Activated CD8-positive, alpha-beta T cell treated with anti-CD3 and anti-CD28 coated beads for 36 hours (primary cell): ENCODE measurements around the gene PCSK5. TPM values are rescaled to one million over a fixed set of nuclear protein-coding genes. Genes with fewer than 3 reads are reported as not detected.

ENCODE experiments used
- ATAC-seq: fragments of 200-7000 bp; cut with Tn5 transposase; one replicate; pipeline ENCODE4 v1.10.0; 2021; ENCODE audit warnings: mild to moderate bottlenecking, moderate library complexity
- CTCF ChIA-PET: fragments of 350-600 bp; sonication (Branson Sonifier 250); formaldehyde crosslinking; loops from one replicate; lab custom pipeline; 2021; ENCODE audit warnings: antibody characterized with exemption; lab: Charles Lee
- POLR2A ChIA-PET: fragments of 350-600 bp; sonication (Branson Sonifier 250); formaldehyde crosslinking; loops from one replicate; lab custom pipeline; 2021; ENCODE audit warnings: antibody characterized with exemption; lab: Charles Lee
- DNase-seq: peaks from one replicate; pipeline ENCODE4 v3.0.0-alpha.2; 2020
- H3K27ac Mint-ChIP-seq: one replicate; pipeline ENCODE4 v1.8.0; 2021; ENCODE audit warnings: mild to moderate bottlenecking, mixed read lengths
- H3K27me3 Mint-ChIP-seq: one replicate; pipeline ENCODE4 v1.8.0; 2021; ENCODE audit warnings: mixed read lengths
- H3K36me3 Mint-ChIP-seq: one replicate; pipeline ENCODE4 v1.8.0; 2021; ENCODE audit warnings: low read depth, mixed read lengths
- H3K4me1 Mint-ChIP-seq: one replicate; pipeline ENCODE4 v1.8.0; 2021; ENCODE audit warnings: low read depth, mixed read lengths
- H3K4me3 Mint-ChIP-seq: one replicate; pipeline ENCODE4 v1.8.0; 2021; ENCODE audit warnings: mild to moderate bottlenecking, moderate library complexity, mixed read lengths
- H3K9me3 Mint-ChIP-seq: one replicate; pipeline ENCODE4 v1.8.0; 2021; ENCODE audit warnings: mixed read lengths
- intact Hi-C: fragments of 100-400 bp; cut with micrococcal nuclease; formaldehyde crosslinking; loops from one replicate; pipeline ENCODE4 v1.10.0; 2022
- total RNA-seq, 2 experiments: library from RNA; stranded (reverse); gene quantifications; one replicate each; pipeline ENCODE4 v1.2.3, GENCODE V29; 2021
- TF ChIP-seq, protein P1 (sequence below): fragments of 200-600 bp; IDR thresholded peaks from one replicate; pipeline ENCODE4 v1.8.0; 2022; ENCODE audit warnings: antibody characterized with exemption, mild to moderate bottlenecking

The PCSK5 gene
- total RNA-seq, 2 experiments from 2014 or later = 4.7 to 5.2 TPM

DNA sequence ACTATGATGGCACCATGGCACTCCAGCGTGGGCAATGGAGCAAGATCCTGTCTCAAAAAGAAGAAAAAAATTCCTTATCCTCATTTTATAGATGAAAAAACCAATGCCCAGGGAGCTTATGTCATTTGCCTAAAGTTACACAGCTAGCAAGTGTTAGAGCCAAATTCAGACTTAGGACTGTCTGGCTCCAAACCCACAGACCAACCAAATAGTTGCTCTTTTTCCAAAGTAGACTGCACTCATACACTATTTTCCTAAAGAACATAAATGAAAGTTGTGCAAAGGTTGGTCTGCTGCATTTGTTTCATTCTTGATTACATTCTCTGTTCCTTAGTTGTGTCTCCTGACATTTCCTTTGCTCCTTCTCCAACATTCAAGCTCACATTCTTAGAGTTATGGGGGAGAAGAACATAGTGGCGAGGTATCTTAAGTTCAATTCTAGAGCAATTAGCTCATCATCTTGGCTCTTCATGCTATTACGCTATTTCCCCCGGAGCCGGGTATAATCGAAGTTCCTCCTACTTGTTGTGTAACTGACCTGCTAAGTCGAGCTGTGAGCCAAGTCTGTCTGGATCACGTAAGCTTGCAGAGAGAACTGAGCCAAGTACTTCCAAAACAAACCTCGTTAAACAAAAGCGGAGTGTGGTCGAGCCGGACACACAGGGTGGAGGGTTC is 365.4 kb downstream of the PCSK5 start:
- H3K4me1 Mint-ChIP-seq = no peaks in the 10 kb centered on the region
- H3K27ac Mint-ChIP-seq = no peak overlapping the region
- no peaks in the 10 kb centered on the region for H3K36me3 Mint-ChIP-seq
- H3K27me3 Mint-ChIP-seq = no peaks in the 10 kb centered on the region
- TF ChIP-seq, protein P1, sequence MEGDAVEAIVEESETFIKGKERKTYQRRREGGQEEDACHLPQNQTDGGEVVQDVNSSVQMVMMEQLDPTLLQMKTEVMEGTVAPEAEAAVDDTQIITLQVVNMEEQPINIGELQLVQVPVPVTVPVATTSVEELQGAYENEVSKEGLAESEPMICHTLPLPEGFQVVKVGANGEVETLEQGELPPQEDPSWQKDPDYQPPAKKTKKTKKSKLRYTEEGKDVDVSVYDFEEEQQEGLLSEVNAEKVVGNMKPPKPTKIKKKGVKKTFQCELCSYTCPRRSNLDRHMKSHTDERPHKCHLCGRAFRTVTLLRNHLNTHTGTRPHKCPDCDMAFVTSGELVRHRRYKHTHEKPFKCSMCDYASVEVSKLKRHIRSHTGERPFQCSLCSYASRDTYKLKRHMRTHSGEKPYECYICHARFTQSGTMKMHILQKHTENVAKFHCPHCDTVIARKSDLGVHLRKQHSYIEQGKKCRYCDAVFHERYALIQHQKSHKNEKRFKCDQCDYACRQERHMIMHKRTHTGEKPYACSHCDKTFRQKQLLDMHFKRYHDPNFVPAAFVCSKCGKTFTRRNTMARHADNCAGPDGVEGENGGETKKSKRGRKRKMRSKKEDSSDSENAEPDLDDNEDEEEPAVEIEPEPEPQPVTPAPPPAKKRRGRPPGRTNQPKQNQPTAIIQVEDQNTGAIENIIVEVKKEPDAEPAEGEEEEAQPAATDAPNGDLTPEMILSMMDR = no peak
- ChIA-PET CTCF (no interaction called here), POLR2A (no interaction called here)
- H3K4me3 Mint-ChIP-seq = no peak overlapping the region
- DNase-seq (no peak), ATAC-seq (no peak)
- intact Hi-C loops = no loop called here
- no peaks in the 10 kb centered on the region for H3K9me3 Mint-ChIP-seq

DNA sequence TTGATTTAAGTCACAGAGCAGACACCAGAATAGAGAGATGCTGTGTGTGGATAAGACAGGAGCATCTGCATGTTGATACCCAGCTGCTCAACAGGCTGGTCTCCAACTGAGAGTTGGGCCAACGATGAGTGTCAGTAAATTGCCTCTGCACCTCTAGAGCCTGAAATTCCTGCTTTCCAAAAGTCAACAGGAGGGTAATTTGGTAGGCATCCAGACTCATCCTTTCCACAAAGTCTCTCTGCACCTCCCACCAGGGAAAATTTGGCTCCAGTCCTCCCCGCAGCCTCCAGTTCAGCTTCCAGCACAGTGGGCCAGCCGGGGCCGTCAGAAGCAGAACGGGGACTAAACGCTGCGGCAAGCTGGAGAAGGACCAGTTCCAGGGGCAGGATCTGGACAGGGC is 366.8 kb downstream of the PCSK5 start:
- intact Hi-C loops = no loop called here
- no peaks in the 10 kb centered on the region for H3K27me3 Mint-ChIP-seq
- H3K9me3 Mint-ChIP-seq = no peaks in the 10 kb centered on the region

DNA sequence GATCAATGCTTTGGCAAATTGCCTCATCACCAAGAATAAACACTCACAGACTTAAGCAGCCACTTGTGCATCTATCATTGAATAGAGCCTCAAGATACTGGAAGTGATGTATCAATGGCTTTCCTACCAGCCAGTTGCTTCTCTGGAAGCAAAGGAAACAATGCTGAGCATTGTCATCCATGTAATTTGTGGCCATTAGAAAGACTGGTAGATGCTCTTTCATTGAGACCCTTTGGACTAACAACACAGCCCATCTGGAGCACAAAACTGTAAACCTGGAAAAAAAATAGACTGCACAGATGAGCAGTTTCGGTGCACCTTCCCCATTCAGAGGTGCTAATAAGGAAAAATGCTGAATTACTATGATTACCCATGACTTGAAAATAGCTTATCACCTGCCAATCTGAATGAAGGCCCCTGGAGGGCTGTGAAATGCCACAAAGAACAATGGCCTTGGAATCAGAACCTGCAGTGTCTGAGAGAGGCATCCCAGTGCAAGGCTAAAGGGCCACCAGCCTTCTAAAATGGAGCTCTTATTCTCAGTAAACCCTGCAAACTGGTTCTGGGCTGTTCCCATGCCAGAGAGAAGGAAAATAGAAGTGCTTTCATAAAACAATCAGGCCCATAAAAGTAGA is 376.3 kb downstream of the PCSK5 start:
- TF ChIP-seq, protein P1 = no peak
- Mint-ChIP-seq H3K36me3 (no peaks in the 10 kb centered on the region), H3K9me3 (no peaks in the 10 kb centered on the region), H3K4me1 (no peaks in the 10 kb centered on the region), H3K27me3 (no peaks in the 10 kb centered on the region), H3K27ac (no peak overlapping the region), H3K4me3 (no peak overlapping the region)
- CTCF ChIA-PET = no interaction called here
- POLR2A ChIA-PET = interaction anchor here (1.1 kb wide), 1 partner anchor 9 kb away, joined by 3 read pairs; no protein-coding TSS in a partner anchor
- intact Hi-C loops = no loop called here
- DNase-seq = no peak
- no peak for ATAC-seq

More for the DNA sequence above, 366.8 kb downstream of the PCSK5 start:
- TF ChIP-seq, protein P1 = no peak
- ATAC-seq (no peak), DNase-seq (no peak)
- ChIA-PET POLR2A (no interaction called here), CTCF (no interaction called here)
- H3K27ac Mint-ChIP-seq = no peak overlapping the region
- no peaks in the 10 kb centered on the region for H3K4me1 Mint-ChIP-seq
- no peak overlapping the region for H3K4me3 Mint-ChIP-seq
- H3K36me3 Mint-ChIP-seq = no peaks in the 10 kb centered on the region

DNA sequence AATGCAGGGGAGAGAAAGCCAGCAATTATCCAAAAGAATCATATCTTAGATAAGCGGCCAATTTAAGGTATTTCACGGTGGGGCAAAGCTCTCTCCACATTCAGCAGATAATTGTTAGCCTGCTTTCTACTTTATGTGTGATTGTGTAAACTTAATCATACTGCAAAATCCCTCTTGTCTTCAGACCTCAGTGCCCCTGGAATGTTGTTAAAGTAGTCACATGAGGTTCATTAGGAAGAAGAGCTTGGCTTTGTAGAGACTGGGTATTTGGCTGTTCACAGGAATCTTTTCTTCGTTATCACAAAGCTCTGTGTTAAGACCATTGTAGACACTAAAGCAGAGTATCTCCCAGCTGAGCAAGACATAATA is 376.8 kb downstream of the PCSK5 start:
- ChIA-PET POLR2A (interaction anchor here (1.1 kb wide), 1 partner anchor 9 kb away, joined by 3 read pairs; no protein-coding TSS in a partner anchor), CTCF (no interaction called here)
- intact Hi-C loops = no loop called here
- DNase-seq (no peak), ATAC-seq (no peak)
- H3K27me3 Mint-ChIP-seq = no peaks in the 10 kb centered on the region
- H3K4me1 Mint-ChIP-seq = no peaks in the 10 kb centered on the region
- no peaks in the 10 kb centered on the region for H3K9me3 Mint-ChIP-seq
- TF ChIP-seq, protein P1 = no peak
- H3K36me3 Mint-ChIP-seq = no peaks in the 10 kb centered on the region
- H3K27ac Mint-ChIP-seq = no peak overlapping the region
- H3K4me3 Mint-ChIP-seq = no peak overlapping the region

DNA sequence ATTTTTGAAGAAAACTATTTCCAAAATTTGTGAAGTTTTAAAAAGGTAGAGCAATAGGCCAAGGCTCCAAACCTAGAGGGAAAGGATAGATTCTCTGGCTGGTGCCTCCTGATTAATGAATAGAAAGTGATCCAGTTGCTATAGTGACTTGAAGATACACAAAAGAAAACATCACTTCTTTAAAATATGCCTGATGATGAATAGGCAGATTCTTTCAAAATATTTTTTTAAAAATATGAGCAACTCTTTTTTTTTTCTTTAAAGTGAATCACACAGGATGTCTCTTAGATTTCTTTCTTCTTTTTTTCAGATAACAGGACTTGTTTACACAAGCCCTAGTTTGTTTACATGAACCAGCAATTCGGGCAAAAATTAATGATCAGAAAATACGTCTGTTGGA is 379.3 kb downstream of the PCSK5 start:
- Mint-ChIP-seq H3K36me3 (no peaks in the 10 kb centered on the region), H3K4me1 (no peaks in the 10 kb centered on the region), H3K9me3 (no peaks in the 10 kb centered on the region), H3K27me3 (no peaks in the 10 kb centered on the region), H3K4me3 (no peak overlapping the region), H3K27ac (no peak overlapping the region)
- intact Hi-C loops = no loop called here
- TF ChIP-seq, protein P1 = no peak
- ChIA-PET CTCF (no interaction called here), POLR2A (no interaction called here)
- no peak for ATAC-seq
- DNase-seq = no peak
